GM12873 (cell line): ENCODE data around the gene PRPF40B.

Experiments used
- TF ChIP-seq, protein P1 (sequence below): IDR thresholded peaks from 2 replicates; pipeline ENCODE4 v1.5.1; 2012; ENCODE audit warnings: low read depth, mild to moderate bottlenecking, moderate library complexity, low read length, control low read depth; ENCODE audit not compliant: insufficient read depth; ENCODE audit errors: missing control alignments

Gene PRPF40B

DNA sequence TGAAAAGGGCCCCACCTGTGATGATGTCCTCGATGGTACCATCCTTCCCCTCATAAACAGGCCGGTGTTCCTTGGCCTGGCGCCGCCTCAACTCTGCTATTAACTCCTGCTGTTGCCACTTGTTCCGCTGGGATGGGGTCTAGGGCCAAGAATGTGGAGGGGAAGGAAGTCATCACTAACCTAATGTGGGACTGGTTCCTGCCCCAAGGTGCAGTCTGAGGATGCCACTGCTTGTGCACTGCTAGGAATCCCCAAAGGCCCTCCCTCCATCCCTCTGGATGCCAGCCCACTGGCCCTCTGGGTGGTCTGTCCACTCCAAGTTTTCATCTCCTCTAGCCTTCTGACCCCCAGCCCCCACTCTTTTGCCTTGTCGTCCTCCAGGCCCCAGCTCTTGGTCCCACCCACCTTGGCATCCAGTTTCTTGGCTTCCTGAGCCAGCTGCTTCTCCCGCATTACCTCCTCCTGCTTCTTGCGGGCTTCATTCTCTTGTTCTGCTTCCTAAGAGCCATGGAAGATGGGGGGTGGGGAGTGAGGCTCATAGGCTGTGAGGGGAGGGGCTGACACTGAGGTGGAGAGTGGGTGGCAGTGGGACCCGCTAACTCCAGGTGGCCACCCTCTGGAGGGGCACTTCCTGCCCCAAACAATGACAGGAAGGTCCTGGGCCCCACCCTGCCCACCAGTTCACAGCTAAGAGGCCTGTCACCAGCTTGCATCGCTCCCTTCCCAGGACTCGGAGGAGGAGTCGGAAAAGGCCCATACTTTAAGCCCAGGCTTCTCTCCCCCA, 23.7 kb downstream of the PRPF40B start:
- TF ChIP-seq, protein P1, sequence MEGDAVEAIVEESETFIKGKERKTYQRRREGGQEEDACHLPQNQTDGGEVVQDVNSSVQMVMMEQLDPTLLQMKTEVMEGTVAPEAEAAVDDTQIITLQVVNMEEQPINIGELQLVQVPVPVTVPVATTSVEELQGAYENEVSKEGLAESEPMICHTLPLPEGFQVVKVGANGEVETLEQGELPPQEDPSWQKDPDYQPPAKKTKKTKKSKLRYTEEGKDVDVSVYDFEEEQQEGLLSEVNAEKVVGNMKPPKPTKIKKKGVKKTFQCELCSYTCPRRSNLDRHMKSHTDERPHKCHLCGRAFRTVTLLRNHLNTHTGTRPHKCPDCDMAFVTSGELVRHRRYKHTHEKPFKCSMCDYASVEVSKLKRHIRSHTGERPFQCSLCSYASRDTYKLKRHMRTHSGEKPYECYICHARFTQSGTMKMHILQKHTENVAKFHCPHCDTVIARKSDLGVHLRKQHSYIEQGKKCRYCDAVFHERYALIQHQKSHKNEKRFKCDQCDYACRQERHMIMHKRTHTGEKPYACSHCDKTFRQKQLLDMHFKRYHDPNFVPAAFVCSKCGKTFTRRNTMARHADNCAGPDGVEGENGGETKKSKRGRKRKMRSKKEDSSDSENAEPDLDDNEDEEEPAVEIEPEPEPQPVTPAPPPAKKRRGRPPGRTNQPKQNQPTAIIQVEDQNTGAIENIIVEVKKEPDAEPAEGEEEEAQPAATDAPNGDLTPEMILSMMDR, result no peak

DNA sequence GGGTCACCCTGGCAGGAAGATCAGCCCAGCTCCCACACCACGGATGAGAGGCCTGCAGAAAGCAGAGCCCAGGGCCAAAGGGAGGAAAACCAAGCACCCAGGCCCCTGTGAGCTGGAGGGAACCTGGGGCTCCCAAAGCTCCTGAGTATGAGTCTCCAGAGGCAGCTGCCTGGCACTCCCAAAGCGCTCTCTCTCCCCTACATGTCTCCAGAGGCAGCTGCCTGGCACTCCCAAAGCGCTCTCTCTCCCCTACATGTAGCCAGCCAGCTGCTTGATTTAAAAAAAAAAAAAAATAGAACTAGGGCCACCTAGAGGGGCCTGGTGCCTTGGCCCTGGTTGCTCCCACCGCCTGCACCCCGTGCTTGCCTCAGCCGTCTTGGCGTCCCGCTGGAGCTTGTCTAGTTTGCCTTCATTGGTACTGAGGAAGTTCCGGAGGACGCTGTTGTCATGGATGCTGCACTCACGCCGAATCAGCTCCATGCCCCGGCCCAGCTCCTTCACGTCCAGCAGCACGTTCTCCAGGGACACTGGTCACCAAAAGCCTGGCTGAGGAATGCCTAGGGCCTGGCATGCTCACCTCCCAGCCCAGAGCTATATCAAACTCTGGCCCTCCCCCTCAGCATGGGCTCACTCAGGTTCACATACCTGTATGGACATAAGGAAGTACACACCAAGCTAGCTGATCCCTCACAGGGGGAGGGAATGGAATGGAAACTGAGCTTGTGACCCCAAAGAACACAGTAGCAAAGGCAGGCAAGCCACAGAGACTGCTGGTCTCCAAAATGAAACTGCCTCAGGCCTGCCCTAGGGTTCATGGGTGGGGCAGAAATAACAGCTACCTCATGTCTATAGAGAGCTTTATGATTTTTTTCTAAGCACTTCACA, 24.7 kb downstream of the PRPF40B start:
- TF ChIP-seq, protein P1, result no peak

DNA sequence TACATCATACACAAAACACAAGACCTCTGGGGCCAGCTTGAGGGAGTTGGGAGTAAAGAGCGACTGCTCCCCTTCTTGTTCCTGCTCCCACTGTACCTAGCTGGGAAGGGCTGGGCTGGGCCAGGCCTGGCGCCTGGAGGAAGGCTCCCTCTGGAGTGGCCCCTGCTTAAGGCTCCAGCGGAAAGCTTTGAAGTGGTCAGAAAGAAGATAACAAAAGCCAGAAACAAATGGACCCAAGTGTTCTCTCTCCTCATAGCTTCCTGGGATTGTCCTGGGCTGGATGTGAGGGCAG, 25.3 kb downstream of the PRPF40B start:
- TF ChIP-seq, protein P1, result no peak

DNA sequence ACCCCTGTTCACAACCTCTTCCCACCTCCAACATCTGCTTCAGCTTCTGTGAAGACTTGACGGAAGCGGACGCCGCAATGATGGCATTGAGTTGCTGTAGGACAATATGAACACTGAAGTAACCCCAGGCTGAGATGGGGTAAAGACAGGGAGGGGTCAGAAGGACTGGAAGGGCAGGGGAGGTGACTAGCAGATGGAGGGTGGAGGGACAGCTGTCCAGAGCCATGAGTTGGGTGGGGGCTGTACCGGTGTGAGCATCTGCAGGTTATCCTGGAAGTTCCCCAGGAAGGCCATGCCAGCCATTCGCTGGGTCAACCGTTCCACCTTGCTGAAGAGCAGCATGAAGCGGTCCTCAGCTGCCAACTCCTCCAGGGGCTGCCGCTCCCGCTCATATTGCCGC, 26.1 kb downstream of the PRPF40B start:
- TF ChIP-seq, protein P1, result no peak

DNA sequence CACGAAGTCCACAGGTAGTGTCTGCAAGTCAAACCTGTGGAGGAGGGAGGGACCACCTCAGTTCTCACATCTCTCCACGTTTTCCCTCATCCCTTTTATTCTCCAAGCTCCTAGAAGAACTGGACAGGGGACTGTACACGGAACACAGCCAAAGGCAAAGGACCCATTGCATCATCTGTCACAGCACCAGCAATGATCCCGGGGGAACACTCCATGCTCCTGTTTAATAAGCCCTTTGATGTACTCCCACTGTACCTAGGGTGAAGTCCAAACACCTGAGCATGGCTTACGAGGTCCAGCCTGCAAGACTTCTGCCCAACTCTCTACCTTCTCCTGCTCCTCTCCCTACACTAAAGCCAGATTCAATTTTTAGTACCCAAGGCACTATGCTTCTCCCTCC, 26.5 kb downstream of the PRPF40B start:
- TF ChIP-seq, protein P1, result no peak

DNA sequence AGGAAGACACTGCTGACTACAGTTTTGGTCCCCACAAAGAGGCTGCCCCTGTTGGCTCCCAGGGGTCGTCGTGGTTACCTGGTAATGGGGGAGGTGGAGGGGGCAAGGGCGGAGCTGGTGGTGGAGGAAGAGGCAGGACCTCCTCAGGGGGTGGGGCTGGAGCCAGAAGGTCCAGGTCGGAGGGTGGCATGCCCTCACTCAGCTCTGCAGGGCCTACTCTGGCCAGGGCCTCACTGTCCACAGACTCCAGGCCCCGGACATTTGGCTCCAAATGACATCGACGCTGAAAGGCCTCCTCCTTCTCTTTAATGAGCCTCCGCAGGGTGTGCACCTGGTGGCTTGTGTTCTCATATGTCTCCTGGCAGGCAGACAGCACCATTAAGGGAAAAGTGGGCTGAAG, 28.5 kb downstream of the PRPF40B start:
- TF ChIP-seq, protein P1, result no peak

DNA sequence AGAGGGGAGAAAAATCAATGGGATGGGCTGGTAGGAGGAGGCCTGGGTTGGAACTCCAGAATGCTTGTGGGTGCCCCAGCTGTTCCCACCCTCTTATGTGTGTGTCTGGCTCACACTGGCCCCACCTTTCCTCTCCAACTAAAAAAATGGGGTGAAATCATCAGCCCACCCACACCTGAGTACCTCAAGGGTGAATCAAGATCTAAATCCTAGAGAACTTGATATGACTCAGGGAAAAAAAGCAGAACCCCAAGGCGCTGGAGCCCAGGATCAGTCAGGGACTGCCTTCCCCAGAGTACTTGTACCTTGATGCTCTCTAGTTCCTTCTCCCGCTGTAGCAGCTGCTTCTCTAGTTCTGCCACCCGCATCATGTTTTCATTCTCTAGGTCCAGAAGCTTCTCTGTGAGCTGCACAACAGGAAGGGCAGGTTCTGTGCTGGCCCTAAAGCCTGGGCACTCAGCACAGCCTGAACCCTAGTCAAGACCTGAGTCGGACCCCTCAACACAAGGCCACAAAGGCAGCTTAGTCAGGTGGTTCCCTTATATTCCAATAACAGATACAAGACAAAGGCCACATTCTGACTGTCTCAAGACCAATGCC, 29.7 kb downstream of the PRPF40B start:
- TF ChIP-seq, protein P1, result no peak
